OCI-LY7 (cell line): ENCODE results near the gene DUOX2. TPM values are rescaled to one million over a fixed set of nuclear protein-coding genes. Genes with fewer than 3 reads are reported as not detected.

Source experiments
- BruUV-seq: library from RNA; stranded (reverse); fragments of 400-500 nt; replicated peaks from 2 replicates; lab custom pipeline; 2021; lab: Mats Ljungman, UMichigan
- CTCF ChIA-PET: fragments of 300-600 bp; sonication (Branson Sonifier 250); formaldehyde crosslinking; loops from one replicate; lab custom pipeline; 2022; ENCODE audit warnings: antibody characterized with exemption; ENCODE audit not compliant: unreplicated experiment; lab: Charles Lee
- POLR2A ChIA-PET: fragments of 300-600 bp; sonication (Branson Sonifier 250); formaldehyde crosslinking; loops from one replicate; lab custom pipeline; 2022; ENCODE audit warnings: antibody characterized with exemption; lab: Charles Lee
- DNase-seq: peaks from one replicate; pipeline ENCODE4 v3.0.0-alpha.2; 2015; ENCODE audit warnings: low spot score
- H2AFZ ChIP-seq: fragments of 200-600 bp; sonication (generic), shearing (Covaris generic); 2 replicates; pipeline ENCODE4 v1.6.1; 2014; ENCODE audit warnings: mild to moderate bottlenecking, antibody characterized with exemption, low read length, moderate library complexity
- H3K27ac ChIP-seq: fragments of 200-600 bp; sonication (generic); 2 replicates; pipeline ENCODE4 v1.5.1; 2014; ENCODE audit warnings: mixed run types, low read depth, mild to moderate bottlenecking, moderate library complexity, low read length, inconsistent platforms; ENCODE audit not compliant: poor library complexity, severe bottlenecking
- H3K36me3 ChIP-seq: fragments of 200-600 bp; sonication (generic); 2 replicates; pipeline ENCODE4 v1.6.1; 2014; ENCODE audit warnings: mild to moderate bottlenecking, antibody characterized with exemption, low read length, moderate library complexity, mixed read lengths; ENCODE audit not compliant: insufficient read depth
- H3K4me1 ChIP-seq: fragments of 200-600 bp; sonication (generic); 2 replicates; pipeline ENCODE4 v1.5.1; 2014; ENCODE audit warnings: mild to moderate bottlenecking, low read length; ENCODE audit not compliant: insufficient read depth, poor library complexity, severe bottlenecking
- H3K4me2 ChIP-seq: fragments of 200-600 bp; sonication (generic); 2 replicates; pipeline ENCODE4 v1.6.1; 2014; ENCODE audit warnings: mild to moderate bottlenecking, low read length
- H3K4me3 ChIP-seq: fragments of 200-600 bp; sonication (generic); 2 replicates; pipeline ENCODE4 v1.5.1; 2014; ENCODE audit warnings: mild to moderate bottlenecking, low read depth, low read length; ENCODE audit not compliant: poor library complexity, severe bottlenecking
- H3K79me2 ChIP-seq: fragments of 200-600 bp; sonication (generic); 2 replicates; pipeline ENCODE4 v1.6.1; 2016; ENCODE audit warnings: low read depth, mild to moderate bottlenecking, low read length, moderate library complexity, mixed read lengths; ENCODE audit not compliant: insufficient read depth
- H3K9me2 ChIP-seq: fragments of 200-600 bp; sonication (generic); 2 replicates; pipeline ENCODE4 v1.6.1; 2016; ENCODE audit warnings: mild to moderate bottlenecking, low read length, mixed read lengths; ENCODE audit not compliant: insufficient read depth
- H3K9me3 ChIP-seq: fragments of 200-600 bp; sonication (generic); 2 replicates; pipeline ENCODE4 v1.6.1; 2014; ENCODE audit warnings: mild to moderate bottlenecking, mixed run types, low read length, mixed read lengths
- H4K20me1 ChIP-seq: fragments of 200-600 bp; sonication (generic); 2 replicates; pipeline ENCODE4 v1.6.1; 2014; ENCODE audit warnings: mild to moderate bottlenecking, antibody characterized with exemption, low read length, moderate library complexity, mixed read lengths; ENCODE audit not compliant: insufficient read depth
- CTCF ChIP-seq: fragments of 200-600 bp; sonication (generic); conservative IDR thresholded peaks from 2 replicates; pipeline ENCODE4 v1.5.1; 2014; ENCODE audit warnings: mild to moderate bottlenecking, antibody characterized with exemption, low read length, moderate library complexity, mixed read lengths
- EZH2phosphoT487 ChIP-seq: fragments of 200-600 bp; sonication (generic); IDR thresholded peaks from 2 replicates; pipeline ENCODE4 v1.6.1; 2018; ENCODE audit warnings: low read depth, borderline replicate concordance, mild to moderate bottlenecking, mixed run types, antibody characterized with exemption, low read length, moderate library complexity, mixed read lengths
- intact Hi-C: fragments of 100-400 bp; cut with micrococcal nuclease; formaldehyde crosslinking; loops from one replicate; pipeline ENCODE4 v1.10.0; 2022; ENCODE audit not compliant: unreplicated experiment
- total RNA-seq, 2 experiments: library from RNA; depleted of rRNA in 1 of 2; stranded (reverse); fragments of >200 nt in 1 of 2; shearing (Covaris generic) in 1 of 2; gene quantifications; 2 replicates each; pipeline ENCODE4 v1.2.3, GENCODE V29; 2014 to 2022

DUOX2 gene
- total RNA-seq, 2 experiments from 2014 or later: 0.03 to 0.06 TPM

GRCh38 chr15:45122719-45123118 is 8.7 kb upstream of the DUOX2 start:
- no peak overlapping the region for H3K4me3 ChIP-seq
- no peak overlapping the region for H3K4me2 ChIP-seq
- H3K36me3 ChIP-seq: no peaks in the 10 kb centered on the region
- intact Hi-C loops: no loop called here
- H4K20me1 ChIP-seq: no peaks in the 10 kb centered on the region
- BruUV-seq: no TSS peak
- H3K9me2 ChIP-seq: no peaks in the 10 kb centered on the region
- ChIA-PET POLR2A (no interaction called here), CTCF (no interaction called here)
- H3K27ac ChIP-seq: no peak overlapping the region
- no peak for DNase-seq
- no peak for TF ChIP-seq CTCF
- no peak for TF ChIP-seq EZH2phosphoT487
- no peaks in the 10 kb centered on the region for H3K4me1 ChIP-seq
- H2AFZ ChIP-seq: no peak overlapping the region
- no peaks in the 10 kb centered on the region for H3K9me3 ChIP-seq
- H3K79me2 ChIP-seq: no peaks in the 10 kb centered on the region

DNA sequence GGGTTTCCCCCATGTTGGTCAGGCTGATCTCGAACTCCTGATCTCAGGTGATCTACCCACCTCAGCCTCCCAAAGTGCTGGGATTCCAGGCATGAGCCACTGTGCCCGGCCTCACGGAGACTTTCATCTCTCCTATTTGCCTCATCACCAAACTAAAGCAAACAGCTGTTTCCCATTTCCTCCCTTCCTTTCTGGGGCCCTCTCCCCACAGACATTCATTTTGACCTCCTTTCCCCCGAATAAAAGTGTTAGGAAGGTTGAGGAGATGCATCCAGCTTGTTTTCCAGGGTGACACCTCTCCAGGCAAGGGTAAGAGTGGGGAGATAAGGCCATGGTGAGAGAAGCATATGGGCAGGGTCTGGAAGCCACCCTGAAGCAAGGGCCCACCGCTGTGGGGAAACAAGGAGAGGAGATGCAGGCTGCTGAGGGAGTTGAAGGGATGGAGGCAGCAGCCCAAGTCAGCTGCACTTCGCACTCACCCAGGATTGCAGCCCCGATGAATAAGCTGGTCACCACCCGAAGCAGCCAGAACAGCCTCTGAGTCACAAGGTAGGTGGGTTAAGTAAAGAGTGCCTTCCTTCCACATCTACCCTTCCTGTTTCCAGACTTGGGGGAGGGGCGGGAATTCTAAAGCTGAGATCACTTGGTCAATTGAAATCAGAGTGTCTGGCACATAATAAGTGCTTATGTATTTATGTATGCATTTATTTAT is 7.9 kb upstream of the DUOX2 start:
- Histone ChIP-seq H3K4me2 (no peak overlapping the region), H3K27ac (no peak overlapping the region), H3K9me3 (no peaks in the 10 kb centered on the region), H4K20me1 (no peaks in the 10 kb centered on the region), H3K79me2 (no peaks in the 10 kb centered on the region), H3K4me1 (no peaks in the 10 kb centered on the region), H3K9me2 (no peaks in the 10 kb centered on the region), H3K36me3 (no peaks in the 10 kb centered on the region), H3K4me3 (no peak overlapping the region), H2AFZ (no peak overlapping the region)
- POLR2A ChIA-PET: interaction anchor here (0.9 kb wide), 1 partner anchor 171 kb away, joined by 3 read pairs; no protein-coding TSS in a partner anchor
- intact Hi-C loops: no loop called here
- DNase-seq: no peak
- no peak for TF ChIP-seq CTCF
- no peak for TF ChIP-seq EZH2phosphoT487
- BruUV-seq: no TSS peak
- CTCF ChIA-PET: no interaction called here

DNA sequence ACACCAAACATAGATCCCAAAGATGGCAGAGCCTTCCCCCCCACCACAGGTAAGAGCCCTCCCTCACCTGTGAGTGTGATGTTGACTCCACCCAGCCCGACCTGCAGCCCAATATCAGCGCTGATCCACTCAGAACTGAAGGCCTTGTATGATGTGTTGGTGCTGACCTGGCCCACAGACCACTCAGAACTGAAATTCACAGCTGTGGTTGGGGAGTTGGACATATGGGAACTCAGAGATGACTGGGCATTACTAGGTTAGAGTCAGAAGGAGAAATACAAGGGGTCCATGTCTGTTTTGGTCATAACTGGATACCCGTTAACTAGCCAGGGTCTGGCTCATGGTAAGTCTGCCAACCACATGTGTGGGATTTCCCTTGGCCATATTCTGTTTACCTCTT is 7.0 kb upstream of the DUOX2 start:
- no peaks in the 10 kb centered on the region for H3K79me2 ChIP-seq
- H3K36me3 ChIP-seq: no peaks in the 10 kb centered on the region
- BruUV-seq: no TSS peak
- H4K20me1 ChIP-seq: no peaks in the 10 kb centered on the region
- no peak for DNase-seq
- H3K27ac ChIP-seq: no peak overlapping the region
- no peak overlapping the region for H3K4me2 ChIP-seq
- TF ChIP-seq CTCF: no peak
- no peak for TF ChIP-seq EZH2phosphoT487
- intact Hi-C loops: no loop called here
- ChIA-PET CTCF (no interaction called here), POLR2A (interaction anchor here (0.9 kb wide), 1 partner anchor 171 kb away, joined by 3 read pairs; no protein-coding TSS in a partner anchor)
- H3K9me3 ChIP-seq: no peaks in the 10 kb centered on the region
- H3K9me2 ChIP-seq: no peaks in the 10 kb centered on the region
- no peaks in the 10 kb centered on the region for H3K4me1 ChIP-seq
- no peak overlapping the region for H3K4me3 ChIP-seq
- H2AFZ ChIP-seq: no peak overlapping the region
